Suppressor macrophage treated with lipopolysaccharide for 1 hour (primary cell): Measurements from ENCODE around the gene MTG1.
"Not testable (repeated sequence)": the region's sequence is repeated elsewhere in the genome, so short reads cannot be mapped to it uniquely, and the experiment has no call there.

Source experiments
- DNase-seq, 3 donors: peaks; one replicate each; pipeline ENCODE4 v3.0.0-alpha.2; 2020 to 2022

The MTG1 gene

DNA sequence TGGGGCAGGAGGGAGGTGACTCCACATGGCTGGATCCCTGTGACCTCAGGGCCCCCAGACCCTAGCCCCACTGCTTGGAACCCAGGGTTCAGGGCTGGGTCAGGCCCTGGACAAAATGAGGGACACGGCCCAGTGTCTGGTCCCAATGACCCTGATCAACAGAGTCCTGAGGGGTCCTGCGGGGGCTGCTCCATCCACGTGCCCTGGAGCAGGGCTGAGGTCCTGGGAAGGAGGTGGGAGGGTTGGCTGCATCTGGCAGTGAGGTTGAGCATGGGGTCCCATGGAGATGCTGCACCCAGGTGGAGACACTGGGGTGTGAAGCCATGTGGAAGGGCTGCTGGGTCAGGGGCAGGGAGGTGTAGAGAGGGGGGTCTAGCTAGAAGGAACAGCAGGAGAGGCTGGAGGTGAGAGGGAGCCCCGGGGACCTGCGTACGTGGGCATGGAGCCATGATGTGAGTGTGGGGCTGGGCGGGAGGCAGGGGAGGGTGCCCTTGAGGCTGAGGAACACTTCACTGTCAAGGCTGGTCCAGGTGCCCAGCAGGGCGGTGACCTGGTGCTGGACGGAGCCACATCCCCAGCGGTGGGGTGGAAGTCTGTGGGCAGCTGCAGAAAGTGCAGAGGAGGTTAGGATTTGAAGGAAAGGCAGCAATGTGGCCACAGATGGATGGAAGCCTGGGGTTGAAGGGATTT is 60.4 kb downstream of the MTG1 start:
- DNase-seq: no peak

DNA sequence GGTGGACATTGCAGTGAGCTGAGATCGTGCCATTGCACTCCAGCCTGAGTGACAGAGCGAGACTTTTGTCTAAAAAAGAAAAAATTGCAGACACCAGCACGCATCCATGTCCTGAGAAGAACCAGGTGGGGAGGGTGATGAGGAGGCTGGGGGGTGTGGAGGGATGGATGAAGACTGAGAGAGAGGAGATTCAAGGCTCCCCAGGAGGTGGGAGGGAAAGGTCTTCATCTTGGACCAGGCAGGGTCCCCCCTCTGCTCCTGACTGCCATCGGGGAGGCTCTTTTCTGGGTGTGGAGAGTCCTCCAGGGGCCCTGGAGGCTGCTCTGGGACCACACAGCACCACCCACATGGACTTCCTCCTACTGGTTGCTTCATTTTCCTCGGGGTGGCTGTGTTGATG is 61.2 kb downstream of the MTG1 start:
- no peak for DNase-seq

DNA sequence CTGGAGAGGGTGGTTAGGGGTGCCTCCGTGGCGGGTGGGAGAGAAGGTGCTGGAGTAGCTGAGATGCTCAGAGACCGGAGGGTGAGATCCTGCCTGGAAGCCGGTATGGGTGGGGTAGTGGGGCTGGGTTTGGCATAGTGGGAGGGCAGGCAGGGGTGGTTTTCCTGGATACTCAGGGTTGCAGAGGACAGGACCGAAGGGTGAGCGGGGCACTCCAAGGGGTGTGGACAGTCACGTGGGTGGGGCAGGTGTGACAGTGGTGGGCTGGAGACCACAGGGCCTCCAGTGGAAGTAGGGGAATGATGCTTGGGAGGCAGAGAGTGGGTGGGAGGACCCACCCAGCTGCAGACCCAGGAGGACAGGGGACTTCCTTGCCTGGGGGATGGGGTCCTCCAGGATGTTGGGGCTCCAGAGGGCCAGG is 61.7 kb downstream of the MTG1 start:
- no peak for DNase-seq

DNA sequence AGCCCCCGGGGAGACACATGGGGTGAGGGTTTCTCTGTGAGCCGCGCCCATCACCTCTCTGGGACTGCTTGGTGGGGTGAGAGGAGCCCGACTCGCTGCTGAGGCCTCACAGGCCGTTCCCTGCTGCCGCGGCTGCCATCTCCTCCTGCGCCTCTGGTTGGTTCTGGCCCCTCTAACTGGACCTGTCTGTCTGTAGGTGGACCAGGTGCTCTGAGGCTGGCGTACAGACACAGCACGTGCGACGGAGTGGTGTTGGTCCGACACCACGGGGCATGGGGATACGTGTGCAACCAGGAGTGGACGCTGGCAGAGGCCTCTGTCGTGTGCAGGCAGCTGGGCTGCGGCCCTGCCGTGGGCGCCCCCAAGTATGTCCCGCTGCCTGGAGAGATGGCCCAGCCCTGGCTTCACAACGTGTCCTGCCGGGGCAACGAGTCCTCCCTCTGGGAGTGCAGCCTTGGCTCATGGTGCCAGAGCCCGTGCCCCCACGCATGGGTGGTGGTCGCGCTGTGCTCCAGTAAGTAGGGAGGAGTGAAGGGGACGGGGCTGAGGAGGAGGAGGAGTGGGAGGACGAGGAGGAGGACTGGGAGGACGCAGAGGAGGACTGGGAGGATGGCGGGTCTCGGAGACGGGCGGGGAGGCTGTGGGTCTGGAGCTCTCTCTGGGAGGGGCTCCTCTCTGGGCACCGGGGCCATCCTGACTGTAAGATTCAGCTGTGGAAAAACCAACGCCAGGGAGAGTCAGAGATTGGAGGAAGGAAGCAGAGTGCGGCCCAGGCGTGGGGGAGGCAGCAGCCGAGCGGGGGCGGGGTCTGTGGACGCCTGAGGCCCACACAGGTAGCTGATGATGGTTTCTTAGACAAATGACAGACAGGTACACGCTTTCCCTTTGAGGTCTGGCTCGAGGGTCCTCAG is 62.3 kb downstream of the MTG1 start:
- DNase-seq: no peak

DNA sequence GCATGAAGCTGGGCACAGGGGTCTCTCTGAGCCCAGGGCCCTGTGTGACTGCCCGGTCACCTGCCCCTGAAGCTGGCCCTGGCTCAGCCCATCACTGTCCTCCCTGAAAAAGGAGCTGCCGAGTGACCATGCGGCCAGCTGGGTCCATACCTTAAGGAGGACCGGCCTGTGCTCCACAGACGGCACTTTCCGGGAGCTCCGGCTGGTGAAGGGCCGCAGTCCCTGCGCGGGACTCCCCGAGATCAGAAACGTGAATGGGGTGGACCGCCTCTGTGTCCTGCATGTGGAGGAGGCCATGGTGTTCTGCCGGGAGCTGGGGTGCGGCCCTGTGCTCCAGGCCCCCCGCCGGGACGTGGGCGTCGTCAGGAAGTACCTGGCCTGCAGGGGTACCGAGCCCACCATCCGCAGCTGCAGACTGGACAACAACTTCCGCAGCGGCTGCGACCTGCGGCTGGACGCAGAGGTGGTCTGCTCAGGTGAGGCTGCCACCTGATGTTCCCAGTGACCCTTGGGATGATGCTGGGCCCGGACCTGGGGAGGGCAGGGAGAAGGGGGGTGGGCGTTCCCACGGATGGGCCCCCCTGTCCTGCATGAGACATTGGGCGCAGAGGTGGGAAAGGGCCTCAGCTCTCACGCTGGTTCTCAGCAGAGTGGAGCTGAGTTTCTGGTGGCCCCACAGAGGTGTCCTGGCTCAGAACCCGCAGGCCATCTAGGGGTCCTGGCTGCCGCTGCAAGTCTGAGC is 63.3 kb downstream of the MTG1 start:
- no peak for DNase-seq

DNA sequence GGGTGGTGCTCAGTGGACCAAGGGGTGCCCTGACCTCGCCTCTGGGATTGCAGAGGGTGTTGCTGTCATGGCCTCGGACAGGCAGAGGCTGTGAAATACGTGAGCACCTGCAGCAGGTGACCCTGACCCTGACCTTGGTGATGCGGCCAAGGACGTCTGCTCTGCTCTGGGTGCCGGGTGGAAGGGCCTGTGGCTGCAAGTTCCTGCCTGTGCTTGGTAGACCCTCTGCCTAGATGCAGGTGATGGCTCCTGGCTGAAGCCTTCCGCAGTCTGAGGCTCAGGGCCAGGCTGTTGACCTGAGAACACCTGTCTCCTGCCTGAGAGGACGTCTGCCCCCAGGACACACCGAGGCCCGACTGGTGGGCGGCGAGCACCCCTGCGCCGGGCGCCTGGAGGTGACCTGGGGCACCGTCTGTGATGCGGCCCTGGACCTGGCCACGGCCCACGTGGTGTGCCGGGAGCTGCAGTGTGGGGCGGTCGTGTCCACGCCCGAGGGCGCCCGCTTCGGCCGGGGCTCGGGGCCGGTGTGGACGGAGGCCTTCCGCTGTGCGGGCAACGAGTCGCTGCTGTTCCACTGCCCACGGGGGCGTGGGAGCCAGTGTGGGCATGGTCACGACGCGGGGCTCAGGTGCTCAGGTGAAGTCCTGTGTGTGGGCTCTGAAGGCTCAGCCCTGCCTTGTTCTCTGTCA is 64.2 kb downstream of the MTG1 start:
- DNase-seq: no peak

DNA sequence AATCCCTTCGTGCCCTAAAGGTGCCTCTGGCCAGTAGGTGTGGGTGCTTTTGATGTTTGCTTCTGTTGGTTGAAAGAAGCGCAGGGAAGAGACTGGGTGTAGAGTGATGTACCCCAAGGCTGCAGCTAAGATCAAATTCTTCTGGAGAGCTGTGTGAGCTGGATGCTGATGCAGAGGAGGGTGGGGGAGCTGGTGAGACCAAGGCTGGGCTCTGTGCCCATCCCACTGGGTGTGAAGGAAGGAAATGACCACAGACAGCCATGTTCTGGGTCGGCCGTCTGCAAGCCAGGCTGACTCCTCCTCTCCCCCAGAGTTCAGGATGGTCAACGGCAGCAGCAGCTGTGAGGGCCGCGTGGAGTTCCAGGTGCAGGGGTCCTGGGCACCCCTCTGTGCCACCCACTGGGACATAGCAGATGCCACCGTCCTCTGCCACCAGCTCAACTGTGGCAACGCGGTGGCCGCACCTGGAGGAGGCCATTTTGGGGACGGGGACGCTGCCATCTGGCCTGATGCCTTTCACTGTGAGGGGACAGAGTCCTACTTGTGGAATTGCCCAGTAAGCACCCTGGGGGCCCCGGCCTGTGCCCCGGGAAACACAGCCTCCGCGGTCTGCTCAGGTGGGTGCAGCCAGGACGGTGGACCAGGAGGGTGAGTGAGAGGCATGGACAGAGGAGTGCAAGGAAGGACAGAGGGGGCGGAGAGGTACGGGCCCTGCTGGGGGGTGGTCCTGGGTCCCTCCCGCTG is 64.9 kb downstream of the MTG1 start:
- DNase-seq: no peak

DNA sequence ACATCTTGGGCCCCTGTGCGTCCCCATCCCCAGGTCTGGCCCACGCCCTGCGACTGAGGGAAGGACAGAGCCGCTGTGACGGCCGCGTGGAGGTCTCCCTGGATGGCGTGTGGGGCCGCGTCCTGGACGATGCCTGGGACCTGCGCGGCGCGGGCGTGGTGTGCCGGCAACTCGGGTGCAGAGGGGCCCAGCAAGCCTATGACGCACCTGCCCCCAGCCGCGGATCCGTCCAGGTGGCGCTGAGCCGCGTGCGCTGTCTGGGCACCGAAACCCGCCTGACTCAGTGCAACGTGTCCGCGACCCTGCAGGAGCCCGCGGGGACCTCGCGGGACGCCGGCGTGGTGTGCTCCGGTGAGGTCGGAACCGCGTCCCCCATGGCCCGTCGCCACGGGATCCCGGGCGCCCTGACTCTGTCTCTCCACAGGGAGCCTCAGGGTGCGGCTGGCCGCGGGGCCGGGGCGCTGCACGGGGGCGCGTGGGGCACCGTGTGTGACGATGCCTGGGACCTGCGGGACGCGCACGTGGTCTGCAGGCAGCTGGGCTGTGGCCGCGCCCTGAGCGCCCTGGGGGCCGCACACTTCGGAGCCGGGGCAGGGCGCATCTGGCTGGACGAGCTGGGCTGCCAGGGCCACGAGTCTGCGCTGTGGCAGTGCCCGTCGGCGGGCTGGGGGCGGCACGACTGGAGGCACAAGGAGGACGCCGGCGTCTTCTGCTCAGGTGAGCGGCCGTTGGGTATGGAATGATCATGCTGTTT is 65.7 kb downstream of the MTG1 start:
- DNase-seq: no peak

DNA sequence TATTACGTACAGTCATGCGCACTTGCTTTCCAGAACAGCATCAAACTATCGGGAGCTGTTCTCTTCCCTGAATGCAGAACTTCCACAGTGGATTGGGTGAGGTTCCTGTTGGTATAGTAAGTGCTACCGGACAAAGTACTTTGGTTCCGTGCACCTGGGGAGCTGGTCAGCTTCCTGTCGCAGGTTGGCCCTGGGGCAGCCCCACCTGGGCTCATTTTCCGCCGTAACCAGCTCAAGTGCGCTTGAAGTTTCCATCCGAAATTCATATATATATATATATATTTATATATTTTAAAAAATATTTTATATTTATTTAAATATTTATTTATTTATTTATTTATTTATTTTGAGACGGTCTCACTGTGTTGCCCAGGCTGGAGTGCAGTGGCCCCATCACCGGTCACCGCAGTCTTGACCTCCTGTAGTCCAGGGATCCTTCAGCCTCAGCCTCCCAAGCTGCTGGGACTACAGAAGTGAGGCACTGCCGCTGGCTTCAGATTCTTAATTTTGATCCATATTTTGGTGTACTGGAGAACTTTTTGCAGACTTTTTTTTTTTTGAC is 66.3 kb downstream of the MTG1 start:
- no peak for DNase-seq

DNA sequence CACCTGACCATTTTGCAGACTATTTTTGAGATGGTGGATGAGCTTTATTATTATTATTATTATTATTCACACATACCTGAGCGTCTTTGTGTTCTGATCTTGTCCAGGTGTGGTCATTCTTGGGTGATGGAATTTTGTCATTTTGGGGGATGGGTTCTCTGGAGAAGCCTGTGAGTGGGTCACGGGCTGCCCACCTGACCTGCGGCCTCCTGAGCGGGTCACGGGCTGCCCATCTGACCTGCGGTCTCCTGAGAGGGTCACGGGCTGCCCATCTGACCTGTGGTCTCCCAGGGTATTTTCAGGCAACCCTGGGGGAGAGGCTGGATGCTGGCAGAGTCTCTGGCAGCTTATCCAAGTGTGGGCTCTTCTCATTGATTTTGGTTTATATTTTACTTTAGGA is 67.1 kb downstream of the MTG1 start:
- no peak for DNase-seq

DNA sequence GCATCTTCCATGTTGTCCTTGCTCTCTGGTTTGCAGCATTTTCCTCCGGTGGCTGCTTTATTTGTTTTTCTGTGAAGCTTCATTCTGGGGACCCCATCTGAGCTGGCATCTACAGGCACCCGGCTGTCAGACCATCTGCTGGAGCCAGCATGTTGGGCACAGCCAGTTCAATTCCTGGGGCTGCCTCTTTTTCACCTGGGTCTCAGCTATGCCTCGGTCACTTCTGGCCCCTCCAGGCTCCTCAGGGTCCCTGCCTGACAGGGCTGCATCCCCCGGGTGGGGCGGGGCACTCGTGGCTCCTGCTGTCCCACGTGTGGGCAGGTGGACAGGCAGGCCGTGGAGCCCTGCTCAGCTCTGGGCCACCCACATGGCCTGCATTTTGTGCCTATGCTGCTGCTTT is 67.9 kb downstream of the MTG1 start:
- DNase-seq: no peak

DNA sequence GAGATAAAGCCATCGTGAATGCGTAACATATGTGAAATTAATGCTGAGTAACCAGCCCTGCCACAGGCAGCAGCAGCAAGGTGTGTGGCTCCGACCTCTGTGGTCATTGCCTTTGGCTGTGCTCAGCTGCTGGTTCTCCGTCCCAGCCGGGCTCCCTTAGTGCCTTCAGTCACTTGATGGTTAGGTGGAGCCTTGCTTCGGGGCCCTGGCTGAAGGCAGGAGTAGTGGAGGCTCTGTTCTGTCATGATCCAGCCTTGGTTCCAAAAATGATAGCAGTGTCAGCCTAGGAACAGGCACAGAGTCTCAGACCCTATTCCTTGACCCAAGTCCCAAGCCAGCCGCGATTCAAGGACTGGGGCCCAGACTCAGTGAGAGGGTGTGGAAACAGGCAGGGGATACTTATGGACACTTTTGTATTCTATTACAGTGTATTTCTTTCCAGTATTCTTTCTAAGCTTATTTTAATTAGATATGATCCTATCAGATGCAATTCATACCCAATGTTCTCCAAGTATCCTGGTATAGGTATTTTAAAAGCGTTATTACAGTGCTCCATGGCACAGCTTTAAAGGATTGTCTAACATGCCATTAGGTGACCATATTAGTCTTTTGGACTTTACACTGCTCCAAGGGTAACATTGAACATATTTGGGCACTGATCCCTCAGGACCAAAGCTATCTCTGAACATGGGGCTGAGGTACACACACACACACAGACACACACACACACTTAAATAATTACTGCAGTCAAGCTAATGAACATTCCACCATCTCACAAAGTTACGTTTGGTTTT is 68.8 kb downstream of the MTG1 start:
- DNase-seq: no peak

DNA sequence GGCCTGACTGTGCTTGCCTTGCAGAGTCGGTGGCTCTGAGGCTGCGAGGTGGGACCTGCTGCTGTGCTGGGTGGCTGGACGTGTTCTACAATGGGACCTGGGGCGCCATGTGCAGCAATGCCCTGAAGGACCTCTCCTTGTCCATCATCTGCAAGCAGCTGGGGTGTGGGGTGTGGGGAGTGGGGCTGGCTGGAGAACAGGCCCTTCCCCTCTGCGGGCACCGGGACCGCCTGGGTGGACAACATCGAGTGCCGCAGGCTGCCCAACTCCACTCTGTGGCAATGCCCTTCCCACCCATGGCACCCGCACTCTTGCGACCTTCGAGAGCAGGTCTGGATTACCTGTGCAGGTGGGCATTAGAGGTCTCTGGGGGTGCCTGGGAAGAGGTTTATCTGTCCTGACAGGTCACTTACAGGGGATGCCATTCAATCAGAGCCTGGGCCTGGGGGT is 70.7 kb downstream of the MTG1 start:
- no peak for DNase-seq

DNA sequence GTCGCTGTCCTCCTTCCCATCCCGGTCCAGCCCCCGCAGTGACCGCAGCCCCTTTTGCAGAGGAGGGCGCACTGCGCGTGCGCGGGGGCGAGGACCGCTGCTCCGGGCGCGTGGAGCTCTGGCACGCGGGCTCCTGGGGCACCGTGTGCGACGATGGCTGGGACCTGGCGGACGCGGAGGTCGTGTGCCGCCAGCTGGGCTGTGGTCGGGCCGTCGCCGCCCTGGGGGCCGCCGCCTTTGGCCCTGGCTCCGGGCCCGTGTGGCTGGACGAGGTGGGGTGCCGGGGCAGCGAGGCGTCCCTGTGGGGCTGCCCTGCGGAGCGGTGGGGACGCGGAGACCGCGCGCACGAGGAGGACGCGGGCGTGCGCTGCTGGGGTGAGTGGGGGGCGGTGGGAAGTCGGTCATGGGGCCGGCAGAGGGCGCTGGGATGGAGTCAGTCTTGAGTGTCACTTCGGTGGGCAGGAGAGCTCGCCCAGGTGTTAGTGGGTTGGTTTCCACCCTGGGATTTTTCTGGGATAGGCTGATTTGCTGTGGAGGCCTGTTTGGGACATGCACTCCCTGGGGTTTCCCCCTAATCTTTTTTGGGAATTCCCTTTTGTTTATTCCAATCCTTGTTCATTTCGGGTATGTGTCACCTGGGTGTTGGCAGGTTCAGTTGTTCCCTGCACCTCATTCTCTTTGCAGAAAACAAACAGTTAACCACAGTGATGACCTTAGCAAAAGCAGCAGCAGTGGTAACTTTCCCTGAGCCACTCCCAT is 71.4 kb downstream of the MTG1 start:
- no peak for DNase-seq

DNA sequence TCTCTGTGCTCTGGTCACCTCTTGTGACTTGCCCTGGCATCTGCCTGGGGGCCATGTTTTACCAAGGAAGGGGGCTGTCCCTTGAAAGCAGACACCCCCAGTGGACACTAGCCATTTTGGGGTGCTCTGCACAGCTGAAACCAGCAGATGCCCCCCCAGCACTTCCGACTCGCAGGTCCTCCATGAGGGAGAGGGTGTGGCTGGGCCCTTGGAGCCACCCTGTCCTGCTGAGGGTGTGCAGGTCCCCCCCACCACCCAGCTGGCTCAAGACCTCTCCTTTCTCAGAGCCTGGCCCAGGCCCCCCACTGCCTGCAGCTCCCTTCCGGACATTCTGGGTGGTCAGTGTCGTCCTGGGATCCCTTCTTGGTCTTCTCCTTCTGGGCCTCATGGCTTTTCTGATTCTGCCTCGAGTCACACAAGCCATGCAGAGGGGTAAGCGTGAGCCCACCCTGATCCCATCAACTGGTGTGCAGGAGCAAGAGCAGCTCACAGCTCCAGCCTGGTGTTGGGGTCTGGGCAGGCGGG is 72.1 kb downstream of the MTG1 start:
- DNase-seq: no peak

DNA sequence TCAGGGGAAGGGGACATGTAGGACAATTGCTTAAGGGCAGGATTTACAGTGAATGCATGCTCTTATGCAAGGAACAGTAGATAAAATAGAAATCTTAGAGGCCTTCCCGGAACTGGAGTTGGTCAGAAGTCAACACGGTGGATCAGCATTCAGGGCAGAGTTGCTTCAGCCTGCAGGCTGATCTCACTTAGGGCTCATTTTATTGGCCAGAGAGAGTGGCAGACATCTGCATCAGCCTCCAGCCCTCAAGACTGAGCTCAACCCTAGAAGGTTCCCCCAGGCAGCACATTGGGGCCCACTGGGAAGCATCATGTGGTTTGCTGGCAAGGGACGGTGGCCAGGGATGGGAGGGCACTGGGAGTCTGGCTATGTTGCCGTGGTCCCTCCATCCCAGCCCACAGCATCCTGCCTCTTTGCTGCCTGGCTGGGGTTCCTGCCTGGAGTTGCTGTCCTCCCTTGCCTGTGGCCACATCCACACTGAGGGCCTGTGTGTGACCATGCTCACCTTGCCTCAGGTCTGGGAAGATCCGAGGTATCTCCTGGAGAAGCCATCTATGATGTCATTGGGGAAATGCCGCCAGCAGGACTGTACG is 72.8 kb downstream of the MTG1 start:
- DNase-seq: no peak

DNA sequence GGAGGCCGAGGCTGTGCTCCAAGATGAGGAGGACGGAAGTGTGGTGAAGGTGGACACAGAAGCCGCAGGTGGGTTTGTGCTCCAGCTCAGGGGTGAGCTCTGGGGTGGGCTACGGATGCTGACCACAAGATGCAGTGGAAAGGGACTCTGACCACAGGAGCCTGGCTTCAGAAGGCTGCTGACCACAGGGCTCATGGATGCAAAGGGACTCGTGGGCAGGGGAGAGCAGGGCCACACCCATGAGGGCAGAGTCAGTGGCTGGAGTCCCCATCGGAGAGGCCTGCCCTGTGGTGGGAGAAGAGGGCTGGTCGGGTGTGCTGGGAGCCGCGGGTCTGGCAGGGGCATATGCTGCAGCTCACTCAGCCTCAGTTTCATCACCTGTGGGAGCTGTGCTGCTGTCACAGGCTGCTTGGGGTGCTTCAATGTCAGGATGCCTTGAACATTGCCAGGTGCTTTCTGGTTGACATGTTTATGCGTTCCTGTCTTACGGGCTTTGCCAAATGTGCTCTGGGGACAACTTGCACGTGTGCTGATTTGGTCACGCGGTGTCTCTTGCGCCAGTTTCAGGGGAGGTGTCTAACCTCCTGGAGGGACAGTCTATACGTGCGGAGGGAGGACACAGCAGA is 73.4 kb downstream of the MTG1 start:
- DNase-seq: no peak

DNA sequence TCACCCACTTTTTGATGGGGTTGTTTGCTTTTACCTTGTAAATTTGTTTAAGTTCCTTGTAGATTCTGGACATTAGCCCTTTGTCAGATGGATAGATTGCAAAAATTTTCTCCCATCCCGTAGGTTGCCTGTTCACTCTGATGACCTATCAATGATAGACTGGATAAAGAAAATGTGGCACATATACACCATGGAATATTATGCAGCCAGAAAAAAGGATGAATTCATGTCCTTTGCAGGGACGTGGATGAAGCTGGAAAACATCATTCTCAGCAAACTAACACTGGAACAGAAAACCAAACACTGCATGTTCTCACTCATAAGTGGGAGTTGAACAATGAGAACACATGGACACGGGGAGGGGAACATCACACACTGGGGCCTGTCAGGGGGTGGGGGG is 75.2 kb downstream of the MTG1 start:
- DNase-seq: not testable (repeated sequence)
